Esophagus muscularis mucosa (tissue), 4 donors: ENCODE data around the gene WNT7A.

Source experiments
- EP300 ChIP-seq: sonication (generic); formaldehyde crosslinking; IDR thresholded peaks from one replicate; pipeline ENCODE4 v1.6.1; 2017; ENCODE audit warnings: antibody characterized with exemption
- POLR2A ChIP-seq: fragments of 450-650 bp; IDR thresholded peaks from one replicate; pipeline ENCODE4 v1.6.1; 2017; ENCODE audit warnings: antibody characterized with exemption, moderate library complexity, mild to moderate bottlenecking, low read depth
- TF ChIP-seq, protein P1 (sequence below), 3 experiments: fragments of 200-600 bp in 2 of 3; fragments of 450-650 bp in 1 of 3; sonication (generic) in 2 of 3; IDR thresholded peaks; one replicate each; pipeline ENCODE4 v1.5.1; 2017 to 2019; ENCODE audit warnings: antibody characterized with exemption in 3 of 3, mild to moderate bottlenecking in 2 of 3, moderate library complexity in 1 of 3

DNA sequence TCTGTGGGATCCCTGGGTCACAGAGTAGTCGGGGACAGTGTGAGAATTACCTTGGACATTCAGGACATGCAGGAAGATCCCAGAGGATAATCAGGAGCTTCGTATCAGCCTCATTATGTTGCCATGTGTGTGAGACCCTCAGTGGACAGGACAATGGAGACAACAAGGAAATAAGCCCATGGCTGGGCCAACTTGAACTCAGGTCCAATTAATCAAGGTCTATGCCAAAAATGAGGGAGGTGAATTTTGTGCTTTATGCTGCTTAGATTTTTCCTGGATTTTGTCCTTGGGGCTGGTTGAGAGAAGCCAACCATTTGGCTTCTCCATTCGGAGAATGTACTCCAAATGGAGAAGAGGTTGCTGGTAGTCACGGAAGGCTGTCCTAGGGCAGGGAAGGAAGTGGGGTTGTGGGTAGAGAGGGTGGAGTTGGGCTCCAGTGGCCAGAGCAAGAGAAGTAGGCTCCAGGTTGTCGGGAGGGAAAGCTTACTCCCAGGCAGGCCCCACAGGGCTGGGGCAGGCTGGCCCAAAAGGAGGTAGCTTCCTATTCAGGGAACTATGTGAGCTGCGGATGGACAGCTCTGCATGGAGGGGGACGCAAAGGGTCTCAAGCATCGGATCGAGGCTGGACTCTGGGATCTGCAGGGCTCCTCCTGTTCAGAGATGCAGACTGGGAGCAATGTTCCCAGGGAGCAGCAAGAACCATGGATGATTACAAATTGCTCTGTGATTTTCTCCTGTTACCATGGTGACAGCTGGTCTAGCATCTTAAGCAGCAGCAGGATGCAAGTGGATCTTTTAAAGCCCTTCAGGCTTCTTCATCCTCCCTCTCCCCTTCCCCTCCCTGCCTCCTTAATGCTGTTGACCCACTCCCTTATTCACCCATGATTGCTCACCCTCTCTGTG is 91.1 kb downstream of the WNT7A start:
- TF ChIP-seq, protein P1, sequence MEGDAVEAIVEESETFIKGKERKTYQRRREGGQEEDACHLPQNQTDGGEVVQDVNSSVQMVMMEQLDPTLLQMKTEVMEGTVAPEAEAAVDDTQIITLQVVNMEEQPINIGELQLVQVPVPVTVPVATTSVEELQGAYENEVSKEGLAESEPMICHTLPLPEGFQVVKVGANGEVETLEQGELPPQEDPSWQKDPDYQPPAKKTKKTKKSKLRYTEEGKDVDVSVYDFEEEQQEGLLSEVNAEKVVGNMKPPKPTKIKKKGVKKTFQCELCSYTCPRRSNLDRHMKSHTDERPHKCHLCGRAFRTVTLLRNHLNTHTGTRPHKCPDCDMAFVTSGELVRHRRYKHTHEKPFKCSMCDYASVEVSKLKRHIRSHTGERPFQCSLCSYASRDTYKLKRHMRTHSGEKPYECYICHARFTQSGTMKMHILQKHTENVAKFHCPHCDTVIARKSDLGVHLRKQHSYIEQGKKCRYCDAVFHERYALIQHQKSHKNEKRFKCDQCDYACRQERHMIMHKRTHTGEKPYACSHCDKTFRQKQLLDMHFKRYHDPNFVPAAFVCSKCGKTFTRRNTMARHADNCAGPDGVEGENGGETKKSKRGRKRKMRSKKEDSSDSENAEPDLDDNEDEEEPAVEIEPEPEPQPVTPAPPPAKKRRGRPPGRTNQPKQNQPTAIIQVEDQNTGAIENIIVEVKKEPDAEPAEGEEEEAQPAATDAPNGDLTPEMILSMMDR (IDR thresholded peaks at IDR 0.05): no peak
- TF ChIP-seq EP300 (no peak), POLR2A (no peak)
